ENCODE measurements around the gene MPDZ. TPM values are rescaled to one million over a fixed set of nuclear protein-coding genes. Genes with fewer than 3 reads are reported as not detected.

The MPDZ gene
- total RNA-seq, 1 experiment from 2014 or later, result 0.12 TPM

DNA sequence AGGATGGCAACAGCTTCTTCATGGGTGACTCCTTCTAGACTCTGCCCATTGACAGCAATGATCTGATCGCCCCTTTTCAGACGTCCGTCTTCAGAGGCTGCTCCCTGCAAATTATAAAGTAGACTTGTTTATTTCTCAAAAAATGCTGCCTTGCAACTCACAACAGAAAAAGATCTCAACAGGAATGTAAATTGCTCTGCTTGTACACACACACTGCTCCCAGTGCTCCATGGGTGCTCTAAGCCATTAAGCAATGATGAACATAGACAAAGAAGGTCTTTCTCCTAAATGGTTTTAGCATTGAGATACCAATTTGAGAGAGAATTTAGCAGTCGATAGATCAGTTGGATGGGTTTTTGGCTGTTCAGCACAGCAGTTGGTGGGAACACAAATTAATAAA is 172.5 kb downstream of the MPDZ start:
- Histone ChIP-seq H3K27ac (ENCODE audit: low read depth, low read length) (no peak overlapping the region), H3K27me3 (ENCODE audit: insufficient read depth, low read length) (peaks cover 38% of the 10 kb centered on the region), H3K9me3 (ENCODE audit: control insufficient read depth in 1 of 2, insufficient read depth in 1 of 2, low read depth in 1 of 2, low read length in 2 of 2) (no peaks in the 10 kb centered on the region), H4K20me1 (ENCODE audit: insufficient read depth) (no peaks in the 10 kb centered on the region; the same call in 1 of the 2 replicates), H3K4me3 (replicated peaks in 1 of 2; ENCODE audit: low read depth in 1 of 2, low read length in 2 of 2) (no peak overlapping the region), H3K4me1 (ENCODE audit: control insufficient read depth in 1 of 2, insufficient read depth in 2 of 2, low read length in 2 of 2) (no peaks in the 10 kb centered on the region), H3K9me2 (ENCODE audit: insufficient read depth) (no peaks in the 10 kb centered on the region), H3K4me2 (ENCODE audit: low read length) (no peak overlapping the region), H3K9ac (ENCODE audit: low read length) (no peak overlapping the region), H3K36me3 (ENCODE audit: control insufficient read depth in 1 of 2, insufficient read depth in 2 of 2, low read length in 2 of 2) (no peaks in the 10 kb centered on the region), H3K79me2 (ENCODE audit: insufficient read depth, low read length) (no peaks in the 10 kb centered on the region), H2AFZ (ENCODE audit: low read depth, low read length, poor library complexity, severe bottlenecking) (no peak overlapping the region)
- RAD21 ChIA-PET (ENCODE audit: low non-redundant PET in 1 of 2, low total read pairs in 2 of 2, uncharacterized antibody in 2 of 2, unreplicated experiment in 2 of 2), result no interaction called here
- DNase-seq (ENCODE audit: low read depth, low spot score), result no peak
- ATAC-seq, result no peak
- intact Hi-C loops (cut with micrococcal nuclease), result loop anchor here (5.0 kb wide), 1 partner anchor 45 kb away; no protein-coding TSS in a partner anchor
- BruUV-seq (replicated peaks), result no TSS peak
- POLR2A ChIA-PET, result no interaction called here
- CTCF ChIA-PET, result no interaction called here
- no peak for TF ChIP-seq SP1 (IDR thresholded peaks at IDR 0.05; ENCODE audit: low read depth)
- TF ChIP-seq, protein P1, sequence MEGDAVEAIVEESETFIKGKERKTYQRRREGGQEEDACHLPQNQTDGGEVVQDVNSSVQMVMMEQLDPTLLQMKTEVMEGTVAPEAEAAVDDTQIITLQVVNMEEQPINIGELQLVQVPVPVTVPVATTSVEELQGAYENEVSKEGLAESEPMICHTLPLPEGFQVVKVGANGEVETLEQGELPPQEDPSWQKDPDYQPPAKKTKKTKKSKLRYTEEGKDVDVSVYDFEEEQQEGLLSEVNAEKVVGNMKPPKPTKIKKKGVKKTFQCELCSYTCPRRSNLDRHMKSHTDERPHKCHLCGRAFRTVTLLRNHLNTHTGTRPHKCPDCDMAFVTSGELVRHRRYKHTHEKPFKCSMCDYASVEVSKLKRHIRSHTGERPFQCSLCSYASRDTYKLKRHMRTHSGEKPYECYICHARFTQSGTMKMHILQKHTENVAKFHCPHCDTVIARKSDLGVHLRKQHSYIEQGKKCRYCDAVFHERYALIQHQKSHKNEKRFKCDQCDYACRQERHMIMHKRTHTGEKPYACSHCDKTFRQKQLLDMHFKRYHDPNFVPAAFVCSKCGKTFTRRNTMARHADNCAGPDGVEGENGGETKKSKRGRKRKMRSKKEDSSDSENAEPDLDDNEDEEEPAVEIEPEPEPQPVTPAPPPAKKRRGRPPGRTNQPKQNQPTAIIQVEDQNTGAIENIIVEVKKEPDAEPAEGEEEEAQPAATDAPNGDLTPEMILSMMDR (IDR thresholded peaks at IDR 0.05 in 2 of 3, conservative IDR thresholded peaks at IDR 0.05 in 1 of 3; ENCODE audit: borderline replicate concordance in 1 of 3, insufficient read depth in 1 of 3, low read depth in 2 of 3, low read length in 2 of 3), result no peak
- TF ChIP-seq POLR2A (IDR thresholded peaks at IDR 0.05; ENCODE audit: borderline replicate concordance, extremely low read depth, insufficient read depth, insufficient read length), result no peak
- TF ChIP-seq RAD21 (IDR thresholded peaks at IDR 0.05; ENCODE audit: low read depth), result no peak
- TF ChIP-seq EGR1 (IDR thresholded peaks at IDR 0.05; ENCODE audit: low read depth), result no peak
- TF ChIP-seq EZH2phosphoT487 (IDR thresholded peaks at IDR 0.05; ENCODE audit: borderline replicate concordance), result no peak
- TF ChIP-seq, protein P2, sequence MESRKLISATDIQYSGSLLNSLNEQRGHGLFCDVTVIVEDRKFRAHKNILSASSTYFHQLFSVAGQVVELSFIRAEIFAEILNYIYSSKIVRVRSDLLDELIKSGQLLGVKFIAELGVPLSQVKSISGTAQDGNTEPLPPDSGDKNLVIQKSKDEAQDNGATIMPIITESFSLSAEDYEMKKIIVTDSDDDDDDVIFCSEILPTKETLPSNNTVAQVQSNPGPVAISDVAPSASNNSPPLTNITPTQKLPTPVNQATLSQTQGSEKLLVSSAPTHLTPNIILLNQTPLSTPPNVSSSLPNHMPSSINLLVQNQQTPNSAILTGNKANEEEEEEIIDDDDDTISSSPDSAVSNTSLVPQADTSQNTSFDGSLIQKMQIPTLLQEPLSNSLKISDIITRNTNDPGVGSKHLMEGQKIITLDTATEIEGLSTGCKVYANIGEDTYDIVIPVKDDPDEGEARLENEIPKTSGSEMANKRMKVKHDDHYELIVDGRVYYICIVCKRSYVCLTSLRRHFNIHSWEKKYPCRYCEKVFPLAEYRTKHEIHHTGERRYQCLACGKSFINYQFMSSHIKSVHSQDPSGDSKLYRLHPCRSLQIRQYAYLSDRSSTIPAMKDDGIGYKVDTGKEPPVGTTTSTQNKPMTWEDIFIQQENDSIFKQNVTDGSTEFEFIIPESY (IDR thresholded peaks at IDR 0.05; ENCODE audit: extremely low read depth, insufficient replicate concordance, low read length), result no peak
- TF ChIP-seq ELF1 (IDR thresholded peaks at IDR 0.05; ENCODE audit: borderline replicate concordance, low read depth), result no peak
- no peak for TF ChIP-seq ZNF274 (IDR thresholded peaks at IDR 0.05; ENCODE audit: low read depth, low read length)
- no peak for TF ChIP-seq EZH2 (IDR thresholded peaks at IDR 0.05)
- TF ChIP-seq TCF7L2 (IDR thresholded peaks at IDR 0.05; ENCODE audit: borderline replicate concordance, extremely low read depth, insufficient read depth, insufficient read length), result no peak
- TF ChIP-seq JUND (IDR thresholded peaks at IDR 0.05), result no peak
- no peak for TF ChIP-seq ZFX (IDR thresholded peaks at IDR 0.05)

Data from HCT116 (cell line).